KMS-11 (cell line): ENCODE data around the gene KCNE1.

Experiments used
- H2AFZ ChIP-seq: fragments of 200-600 bp; sonication (generic); 2 replicates; pipeline ENCODE4 v1.6.1; 2016; ENCODE audit warnings: antibody characterized with exemption, mixed run types, low read depth
- H3K27ac ChIP-seq: fragments of 200-600 bp; sonication (generic); 2 replicates; pipeline ENCODE4 v1.6.1; 2016; ENCODE audit warnings: mild to moderate bottlenecking, mixed run types
- H3K27me3 ChIP-seq: fragments of 200-600 bp; sonication (generic); 2 replicates; pipeline ENCODE4 v1.6.1; 2017; ENCODE audit warnings: mild to moderate bottlenecking, low read depth, mixed run types, moderate library complexity; ENCODE audit not compliant: insufficient read depth
- H3K36me3 ChIP-seq: fragments of 200-600 bp; sonication (generic); 2 replicates; pipeline ENCODE4 v1.6.1; 2017; ENCODE audit warnings: mild to moderate bottlenecking, mixed run types; ENCODE audit not compliant: insufficient read depth
- H3K4me1 ChIP-seq: fragments of 200-600 bp; sonication (generic); 2 replicates; pipeline ENCODE4 v1.6.1; 2016; ENCODE audit warnings: mild to moderate bottlenecking, low read depth, mixed run types; ENCODE audit not compliant: poor library complexity, severe bottlenecking
- H3K4me2 ChIP-seq: fragments of 200-600 bp; sonication (generic); 2 replicates; pipeline ENCODE4 v1.7.0; 2016; ENCODE audit warnings: mild to moderate bottlenecking, mixed run types
- H3K4me3 ChIP-seq: fragments of 200-600 bp; sonication (generic); IDR thresholded peaks from 2 replicates; pipeline ENCODE4 v1.6.1; 2017; ENCODE audit warnings: low read depth, low read length, mixed read lengths; ENCODE audit not compliant: insufficient read depth
- H3K79me2 ChIP-seq: fragments of 200-600 bp; sonication (generic); 2 replicates; pipeline ENCODE4 v1.6.1; 2016; ENCODE audit warnings: low read depth, mixed run types; ENCODE audit not compliant: insufficient read depth
- H3K9ac ChIP-seq: fragments of 200-600 bp; sonication (generic); 2 replicates; pipeline ENCODE4 v1.6.1; 2016; ENCODE audit warnings: mild to moderate bottlenecking, mixed run types
- H4K20me1 ChIP-seq: fragments of 200-600 bp; sonication (generic); 2 replicates; pipeline ENCODE4 v1.6.1; 2016; ENCODE audit warnings: mild to moderate bottlenecking, mixed run types; ENCODE audit not compliant: insufficient read depth
- TF ChIP-seq, protein P1 (sequence below): fragments of 200-600 bp; sonication (generic); conservative IDR thresholded peaks from 2 replicates; pipeline ENCODE4 v1.6.1; 2017; ENCODE audit warnings: low read depth, mild to moderate bottlenecking, antibody characterized with exemption, low read length, moderate library complexity, mixed read lengths

Gene KCNE1

DNA sequence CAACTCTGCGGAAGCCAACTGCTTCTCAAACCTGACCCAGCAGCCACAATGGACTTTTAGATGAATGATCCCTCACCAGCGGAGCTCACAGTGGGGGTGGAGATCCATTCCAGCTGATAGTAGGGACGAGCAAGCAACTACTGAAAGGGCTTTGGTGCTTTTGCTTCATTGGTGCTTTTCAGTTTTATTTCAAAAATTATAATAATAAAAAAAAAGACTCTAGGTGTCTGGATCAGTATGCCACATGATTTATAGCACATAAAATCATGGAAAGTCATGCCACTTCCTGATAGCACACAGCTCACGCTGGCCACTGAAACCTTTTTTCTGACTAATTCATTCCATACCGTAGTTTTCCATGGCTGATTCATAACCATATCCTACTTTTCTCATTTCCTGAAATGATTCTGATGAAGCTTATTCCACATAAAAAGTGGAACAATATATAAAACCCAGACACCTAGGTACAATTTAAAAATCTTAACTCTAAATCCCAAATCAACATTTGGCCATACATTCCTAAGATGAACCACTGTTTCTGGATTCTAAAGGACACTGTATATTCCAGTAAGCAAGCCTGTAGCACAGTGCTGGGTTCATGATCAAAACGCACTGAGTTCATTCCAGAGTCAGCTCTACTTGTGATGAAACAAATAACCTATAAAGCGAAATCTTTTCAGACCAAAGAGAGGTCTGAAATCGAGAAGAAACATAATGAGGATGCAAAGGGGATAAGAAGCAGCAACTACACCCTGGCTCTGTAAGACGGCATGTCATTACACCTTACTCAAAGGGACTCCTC, 41.3 kb upstream of the KCNE1 start:
- H3K4me1 ChIP-seq, result peaks cover 45% of the 10 kb centered on the region
- no peak overlapping the region for H2AFZ ChIP-seq
- no peaks in the 10 kb centered on the region for H4K20me1 ChIP-seq
- H3K79me2 ChIP-seq, result no peaks in the 10 kb centered on the region
- peak overlapping the region; percentile 32 for H3K4me2 ChIP-seq
- no peak overlapping the region; the same call in 1 of the 2 replicates for H3K27ac ChIP-seq
- no peaks in the 10 kb centered on the region for H3K27me3 ChIP-seq
- H3K36me3 ChIP-seq, result no peaks in the 10 kb centered on the region
- no peak overlapping the region for H3K9ac ChIP-seq
- no peak overlapping the region for H3K4me3 ChIP-seq
- TF ChIP-seq, protein P1, sequence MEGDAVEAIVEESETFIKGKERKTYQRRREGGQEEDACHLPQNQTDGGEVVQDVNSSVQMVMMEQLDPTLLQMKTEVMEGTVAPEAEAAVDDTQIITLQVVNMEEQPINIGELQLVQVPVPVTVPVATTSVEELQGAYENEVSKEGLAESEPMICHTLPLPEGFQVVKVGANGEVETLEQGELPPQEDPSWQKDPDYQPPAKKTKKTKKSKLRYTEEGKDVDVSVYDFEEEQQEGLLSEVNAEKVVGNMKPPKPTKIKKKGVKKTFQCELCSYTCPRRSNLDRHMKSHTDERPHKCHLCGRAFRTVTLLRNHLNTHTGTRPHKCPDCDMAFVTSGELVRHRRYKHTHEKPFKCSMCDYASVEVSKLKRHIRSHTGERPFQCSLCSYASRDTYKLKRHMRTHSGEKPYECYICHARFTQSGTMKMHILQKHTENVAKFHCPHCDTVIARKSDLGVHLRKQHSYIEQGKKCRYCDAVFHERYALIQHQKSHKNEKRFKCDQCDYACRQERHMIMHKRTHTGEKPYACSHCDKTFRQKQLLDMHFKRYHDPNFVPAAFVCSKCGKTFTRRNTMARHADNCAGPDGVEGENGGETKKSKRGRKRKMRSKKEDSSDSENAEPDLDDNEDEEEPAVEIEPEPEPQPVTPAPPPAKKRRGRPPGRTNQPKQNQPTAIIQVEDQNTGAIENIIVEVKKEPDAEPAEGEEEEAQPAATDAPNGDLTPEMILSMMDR, result no peak

DNA sequence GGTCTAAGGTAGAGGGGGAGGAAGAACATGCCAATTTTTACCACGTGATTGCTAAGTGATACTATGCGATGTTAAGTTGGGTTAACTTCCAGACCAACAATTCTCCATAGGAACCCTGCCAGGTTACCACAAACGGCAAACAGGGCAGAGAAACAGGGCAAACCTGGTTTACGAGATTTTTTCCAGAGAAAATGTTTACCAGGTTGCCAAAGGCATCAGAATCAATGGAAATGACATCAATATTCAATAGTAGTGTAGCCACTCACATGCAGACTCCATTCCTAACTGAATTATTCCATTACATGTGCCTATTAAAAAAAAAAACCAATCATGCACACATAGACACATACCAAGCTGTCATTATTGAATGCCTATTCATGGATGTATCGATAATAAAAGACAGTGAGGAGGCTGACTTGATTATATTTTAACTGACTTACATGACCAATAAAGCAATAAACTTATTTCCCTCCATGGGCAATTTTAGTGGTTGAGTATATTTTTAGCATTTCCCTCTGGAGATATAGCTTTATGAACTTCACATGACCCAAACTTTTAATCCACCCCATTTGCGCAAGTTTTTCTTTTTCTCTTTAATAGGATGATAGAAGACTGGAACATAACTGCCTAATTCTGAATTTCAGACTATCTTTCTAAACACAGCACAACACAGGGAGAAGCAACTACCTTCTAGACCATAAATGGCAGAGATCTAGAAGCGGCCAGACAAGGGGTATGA, 40.5 kb upstream of the KCNE1 start:
- peaks cover 52% of the 10 kb centered on the region for H3K4me1 ChIP-seq
- H3K79me2 ChIP-seq, result no peaks in the 10 kb centered on the region
- H3K4me3 ChIP-seq, result no peak overlapping the region
- H3K27me3 ChIP-seq, result no peaks in the 10 kb centered on the region
- H3K9ac ChIP-seq, result no peak overlapping the region
- H3K36me3 ChIP-seq, result no peaks in the 10 kb centered on the region
- no peak overlapping the region for H3K4me2 ChIP-seq
- no peaks in the 10 kb centered on the region for H4K20me1 ChIP-seq
- no peak overlapping the region for H3K27ac ChIP-seq
- TF ChIP-seq, protein P1, result no peak
- no peak overlapping the region for H2AFZ ChIP-seq

DNA sequence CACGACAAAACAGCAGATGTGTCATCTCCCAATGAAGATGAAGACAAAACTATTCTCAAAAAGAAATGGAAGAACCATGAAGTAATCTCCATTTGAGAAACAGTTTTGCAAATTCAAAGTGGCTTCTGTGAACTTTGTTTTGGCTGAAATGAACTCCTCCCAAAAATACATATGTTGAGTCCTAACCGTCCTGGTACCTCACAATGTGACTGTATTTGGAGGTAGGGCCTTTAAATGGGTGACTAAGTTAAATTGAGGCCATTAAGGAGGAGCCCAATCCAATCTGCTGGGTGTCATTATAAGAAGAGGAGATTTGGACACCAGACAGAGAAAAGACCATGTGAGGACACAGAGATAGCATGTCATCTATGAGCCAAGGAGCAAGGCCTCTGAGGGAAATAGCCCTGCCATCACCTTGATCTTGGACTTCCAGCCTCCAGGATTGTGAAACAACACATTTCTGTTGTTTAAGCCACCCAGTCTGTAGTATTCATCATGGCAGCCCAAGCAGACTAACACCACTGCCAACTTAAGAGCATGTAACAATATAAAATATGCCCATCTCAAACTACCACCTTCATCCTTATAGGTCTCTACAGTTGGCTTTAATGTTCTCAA, 38.3 kb upstream of the KCNE1 start:
- no peak overlapping the region for H3K4me3 ChIP-seq

DNA sequence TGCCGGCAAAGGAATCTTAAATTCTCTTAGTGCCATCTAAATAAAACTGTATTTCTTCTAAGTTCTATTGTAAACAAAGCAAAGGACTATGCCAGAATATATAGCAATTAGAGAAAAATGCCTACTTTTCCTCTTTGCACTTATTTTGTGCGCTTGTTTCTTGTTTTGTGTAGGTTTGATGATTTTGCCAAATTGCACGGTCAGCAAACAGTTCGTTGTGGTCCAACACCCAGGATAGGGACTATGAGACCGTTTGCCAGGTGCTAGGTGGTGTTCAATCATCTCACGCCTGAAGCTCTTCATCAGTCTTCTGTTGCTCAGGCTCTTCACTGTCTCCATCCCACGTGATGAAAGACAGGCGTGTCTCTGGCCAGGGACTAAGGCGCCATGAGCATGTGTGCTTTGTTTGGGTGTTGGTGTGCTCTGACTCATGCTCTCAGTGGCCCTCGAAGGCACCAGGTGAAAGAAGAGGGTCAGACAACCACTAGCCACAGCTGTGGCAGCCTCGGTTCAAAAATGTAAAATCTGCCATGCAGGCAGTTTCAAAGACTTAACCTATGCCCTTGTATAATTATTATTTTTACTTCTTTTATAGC, 36.9 kb upstream of the KCNE1 start:
- TF ChIP-seq, protein P1, result no peak
- H2AFZ ChIP-seq, result no peak overlapping the region

More for the DNA sequence above, 38.3 kb upstream of the KCNE1 start:
- H2AFZ ChIP-seq, result no peak overlapping the region
- no peaks in the 10 kb centered on the region for H3K79me2 ChIP-seq
- H3K9ac ChIP-seq, result no peak overlapping the region
- TF ChIP-seq, protein P1, result no peak
- H3K36me3 ChIP-seq, result no peaks in the 10 kb centered on the region
- peaks cover 65% of the 10 kb centered on the region for H3K4me1 ChIP-seq
- no peak overlapping the region for H3K4me2 ChIP-seq
- no peak overlapping the region for H3K27ac ChIP-seq
- H4K20me1 ChIP-seq, result no peaks in the 10 kb centered on the region
- H3K27me3 ChIP-seq, result no peaks in the 10 kb centered on the region

More for the DNA sequence above, 36.9 kb upstream of the KCNE1 start:
- Histone ChIP-seq H3K9ac (no peak overlapping the region), H3K4me2 (peak overlapping the region; percentile 15; the same call in 1 of the 2 replicates), H3K4me1 (peaks cover 65% of the 10 kb centered on the region), H3K79me2 (no peaks in the 10 kb centered on the region), H3K4me3 (no peak overlapping the region), H3K36me3 (no peaks in the 10 kb centered on the region), H3K27ac (no peak overlapping the region), H4K20me1 (no peaks in the 10 kb centered on the region), H3K27me3 (no peaks in the 10 kb centered on the region)
